CD14-positive monocyte (primary cell): Measurements from ENCODE around the gene TMEM151A. TPM values are rescaled to one million over a fixed set of nuclear protein-coding genes. Genes with fewer than 3 reads are reported as not detected.

ENCODE experiments used
- DNase-seq, 3 donors: peaks; one replicate each; pipeline ENCODE4 v3.0.0-alpha.2; 2011 to 2022
- H2AFZ ChIP-seq: 2 replicates; pipeline ENCODE4 v1.6.0; 2012; ENCODE audit warnings: mild to moderate bottlenecking, low read depth, low read length, inconsistent platforms; ENCODE audit not compliant: insufficient read depth, poor library complexity, severe bottlenecking
- H3K27ac ChIP-seq, 2 donors: 1 replicate in 1 of 2; 2 replicates in 1 of 2; pipeline ENCODE4 v1.5.1; 2012 to 2013; ENCODE audit warnings: low read length in 2 of 2, control low read depth in 1 of 2, inconsistent platforms in 1 of 2, low read depth in 1 of 2, mild to moderate bottlenecking in 1 of 2
- H3K27me3 ChIP-seq, 2 donors: one replicate each; pipeline versions ENCODE4 v1.6.0 to v1.6.1; 2011 to 2013; ENCODE audit warnings: low read length in 2 of 2; ENCODE audit not compliant: control insufficient read depth in 2 of 2, insufficient read depth in 2 of 2
- H3K36me3 ChIP-seq, 2 donors: replicated peaks in 1 of 2; 1 replicate in 1 of 2; 2 replicates in 1 of 2; pipeline versions ENCODE4 v1.5.1 to v1.6.1; 2012 to 2013; ENCODE audit warnings: low read length in 2 of 2, control low read depth in 1 of 2, inconsistent platforms in 1 of 2, mild to moderate bottlenecking in 1 of 2; ENCODE audit not compliant: insufficient read depth in 2 of 2, control insufficient read depth in 1 of 2
- H3K4me1 ChIP-seq, 2 donors: 1 replicate in 1 of 2; 2 replicates in 1 of 2; pipeline versions ENCODE4 v1.5.1 to v1.6.1; 2012 to 2013; ENCODE audit warnings: low read length in 2 of 2, control low read depth in 1 of 2, inconsistent platforms in 1 of 2, mild to moderate bottlenecking in 1 of 2, moderate library complexity in 1 of 2; ENCODE audit not compliant: insufficient read depth in 2 of 2, control insufficient read depth in 1 of 2
- H3K4me2 ChIP-seq: replicated peaks from 2 replicates; pipeline ENCODE3; 2012; ENCODE audit warnings: low read length, moderate library complexity, mild to moderate bottlenecking; ENCODE audit not compliant: poor library complexity, severe bottlenecking; ENCODE audit errors: extremely low read depth
- H3K4me3 ChIP-seq, 3 experiments: fragments of 200-600 bp in 1 of 3; sonication (generic) in 1 of 3; replicated peaks in 1 of 3; 1 replicate in 2 of 3; 2 replicates in 1 of 3; pipeline ENCODE4 v1.5.1; 2011 to 2013; ENCODE audit warnings: low read length in 3 of 3, mild to moderate bottlenecking in 3 of 3, control low read depth in 2 of 3, low read depth in 2 of 3, inconsistent platforms in 1 of 3, moderate library complexity in 1 of 3
- H3K79me2 ChIP-seq: 2 replicates; pipeline ENCODE4 v1.6.0; 2012; ENCODE audit warnings: mild to moderate bottlenecking, control low read depth, inconsistent platforms, low read length, moderate library complexity; ENCODE audit not compliant: insufficient read depth
- H3K9ac ChIP-seq: 2 replicates; pipeline ENCODE4 v1.6.0; 2017; ENCODE audit warnings: low read length, mild to moderate bottlenecking; ENCODE audit not compliant: insufficient read depth, poor library complexity, severe bottlenecking
- H3K9me3 ChIP-seq, 2 donors: replicated peaks in 1 of 2; 1 replicate in 1 of 2; 2 replicates in 1 of 2; pipeline versions ENCODE4 v1.5.1 to v1.6.1; 2012 to 2013; ENCODE audit warnings: low read length in 2 of 2, control low read depth in 1 of 2; ENCODE audit not compliant: control insufficient read depth in 1 of 2, insufficient read depth in 1 of 2
- H4K20me1 ChIP-seq: 2 replicates; pipeline ENCODE4 v1.6.0; 2012; ENCODE audit warnings: mild to moderate bottlenecking, low read length, control low read depth, moderate library complexity; ENCODE audit not compliant: insufficient read depth
- H3K27ac Mint-ChIP-seq, 7 donors: one replicate each; pipeline ENCODE4 v1.8.0; 2020; ENCODE audit warnings: mild to moderate bottlenecking in 7 of 7, mixed read lengths in 7 of 7, moderate library complexity in 6 of 7, inconsistent platforms in 2 of 7
- H3K27me3 Mint-ChIP-seq, 3 donors: one replicate each; pipeline ENCODE4 v1.8.0; 2021 to 2022; ENCODE audit warnings: low read depth in 3 of 3, mild to moderate bottlenecking in 3 of 3, mixed read lengths in 3 of 3, moderate library complexity in 3 of 3, inconsistent platforms in 1 of 3
- H3K36me3 Mint-ChIP-seq, 2 donors: one replicate each; pipeline ENCODE4 v1.8.0; 2020; ENCODE audit warnings: mixed read lengths in 2 of 2, inconsistent platforms in 1 of 2, mild to moderate bottlenecking in 1 of 2
- H3K4me1 Mint-ChIP-seq: one replicate; pipeline ENCODE4 v1.8.0; 2020; ENCODE audit warnings: mild to moderate bottlenecking, mixed read lengths
- H3K4me3 Mint-ChIP-seq, 2 donors: one replicate each; pipeline ENCODE4 v1.8.0; 2020; ENCODE audit warnings: mild to moderate bottlenecking in 2 of 2, mixed read lengths in 2 of 2, moderate library complexity in 1 of 2
- H3K9me3 Mint-ChIP-seq, 7 donors: one replicate each; pipeline ENCODE4 v1.8.0; 2020 to 2022; ENCODE audit warnings: mixed read lengths in 7 of 7, mild to moderate bottlenecking in 6 of 7, moderate library complexity in 6 of 7, inconsistent platforms in 2 of 7
- WGBS: methylation state at CpG from one replicate; pipeline ENCODE4 v1.1.5; 2013; ENCODE audit warnings: missing lambda C conversion rate; ENCODE audit not compliant: insufficient coverage; 5-methylcytosine and 5-hydroxymethylcytosine counted together
- intact Hi-C, 2 donors: fragments of 100-400 bp; cut with micrococcal nuclease; formaldehyde crosslinking; loops; one replicate each; pipeline versions ENCODE4 v1.15.0 to v1.15.1; 2023
- polyA plus RNA-seq, 3 donors: library from polyadenylated mRNA; depleted of rRNA in 1 of 3; unstranded in 2 of 3; stranded (reverse) in 1 of 3; fragments of 300-500 nt in 2 of 3; fragments of >200 nt in 1 of 3; fragmentation: Illumina TruSeq in 2 of 3; gene quantifications; 1 replicate in 2 of 3; 2 replicates in 1 of 3; pipeline ENCODE4 v1.2.3, GENCODE V29; 2012 to 2021
- TF ChIP-seq, protein P1 (sequence below): fragments of 200-600 bp; IDR thresholded peaks from one replicate; pipeline ENCODE4 v1.8.0; 2022; ENCODE audit warnings: antibody characterized with exemption, mild to moderate bottlenecking

TMEM151A gene
- polyA plus RNA-seq, 3 donors, result not detected

DNA sequence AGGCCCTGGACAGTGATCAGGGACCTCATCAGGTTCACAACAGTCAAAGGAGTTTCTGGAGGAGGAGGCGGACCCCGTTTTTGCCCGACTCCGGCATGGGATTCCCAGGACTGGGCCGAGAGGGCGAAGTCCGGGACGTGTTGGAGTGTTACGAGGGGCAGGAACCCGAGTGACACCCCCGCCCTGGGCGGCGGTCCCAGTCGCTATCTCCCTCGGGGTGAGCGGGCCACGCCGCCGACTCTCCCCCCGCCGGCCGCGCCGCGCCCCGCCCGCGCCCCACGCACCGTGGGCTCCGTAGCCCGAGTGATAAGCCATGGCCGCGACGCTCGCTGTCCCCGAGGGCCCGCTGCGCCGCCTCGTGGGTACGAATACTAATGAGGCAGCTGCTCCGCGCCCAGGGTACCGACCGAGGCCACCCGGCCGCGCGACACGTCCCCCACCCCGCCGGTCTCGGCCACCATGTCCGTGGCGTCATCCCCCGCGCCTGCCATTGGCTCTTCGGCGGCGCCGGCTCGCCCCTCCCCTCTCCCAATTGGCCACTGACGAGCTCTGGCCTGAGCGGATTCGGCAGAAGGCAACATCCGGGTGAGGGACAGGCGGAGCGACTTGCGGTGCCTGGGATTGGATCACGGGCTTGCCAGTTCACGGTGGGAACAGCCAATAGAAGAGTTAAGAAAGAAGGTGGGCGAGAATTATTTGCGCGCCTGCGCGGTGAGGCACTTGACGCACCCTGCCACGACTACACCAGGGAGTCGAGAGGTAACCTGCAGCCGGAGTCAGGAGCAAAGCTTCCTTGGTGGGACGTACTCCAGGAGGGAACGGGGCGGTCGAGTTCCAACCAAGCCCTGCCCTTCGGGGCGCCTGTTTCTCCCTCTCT, 2.8 kb upstream of the TMEM151A start, which contains the start of gene YIF1A:
YIF1A (minus strand) TSS at position 473 of the 877 bp plus-strand sequence; CDS start at position 315, 158 bp downstream.
- Histone ChIP-seq H3K27ac (peak within 1 kb of the TSS; percentile 37 to 74), H3K9me3 (peaks cover 0 to 11% of the 10 kb centered on the region in 2 donors), H3K27me3 (peaks cover 24 to 41% of the 10 kb centered on the region in 2 donors), H3K4me1 (peaks cover 37 to 44% of the 10 kb centered on the region in 2 donors), H3K36me3 (peaks cover 3 to 14% of the 10 kb centered on the region in 2 donors), H4K20me1 (peaks cover 6% of the 10 kb centered on the region), H3K79me2 (no peaks in the 10 kb centered on the region), H2AFZ (peak within 1 kb of the TSS; percentile 84), H3K4me3 (peak within 1 kb of the TSS; percentile 77 to 84 (median 81)), H3K9ac (peak within 1 kb of the TSS; percentile 75), H3K4me2 (peak within 1 kb of the TSS; percentile 95)
- Mint-ChIP-seq H3K27me3 (peaks cover 31 to 41% (median 38%) of the 10 kb centered on the region in 3 donors), H3K9me3 (peaks cover 0 to 7% (median 4%) of the 10 kb centered on the region in 7 donors), H3K4me1 (peaks cover 36% of the 10 kb centered on the region), H3K36me3 (peaks cover 9 to 20% of the 10 kb centered on the region in 2 donors), H3K4me3 (peak within 1 kb of the TSS; percentile 86 to 94), H3K27ac (peak within 1 kb of the TSS; percentile 82 to 90 (median 84))
- intact Hi-C loops, result loop anchor here in 1 of 2 donors (2.0 kb wide), 1 partner anchor 20 kb away; the partner anchor contains the start of gene RAB1B
- under 1% methylated on average over 85 of the region's 87 CpGs for WGBS
- peak; percentile 98 to 99 (median 98) for DNase-seq
- TF ChIP-seq, protein P1, sequence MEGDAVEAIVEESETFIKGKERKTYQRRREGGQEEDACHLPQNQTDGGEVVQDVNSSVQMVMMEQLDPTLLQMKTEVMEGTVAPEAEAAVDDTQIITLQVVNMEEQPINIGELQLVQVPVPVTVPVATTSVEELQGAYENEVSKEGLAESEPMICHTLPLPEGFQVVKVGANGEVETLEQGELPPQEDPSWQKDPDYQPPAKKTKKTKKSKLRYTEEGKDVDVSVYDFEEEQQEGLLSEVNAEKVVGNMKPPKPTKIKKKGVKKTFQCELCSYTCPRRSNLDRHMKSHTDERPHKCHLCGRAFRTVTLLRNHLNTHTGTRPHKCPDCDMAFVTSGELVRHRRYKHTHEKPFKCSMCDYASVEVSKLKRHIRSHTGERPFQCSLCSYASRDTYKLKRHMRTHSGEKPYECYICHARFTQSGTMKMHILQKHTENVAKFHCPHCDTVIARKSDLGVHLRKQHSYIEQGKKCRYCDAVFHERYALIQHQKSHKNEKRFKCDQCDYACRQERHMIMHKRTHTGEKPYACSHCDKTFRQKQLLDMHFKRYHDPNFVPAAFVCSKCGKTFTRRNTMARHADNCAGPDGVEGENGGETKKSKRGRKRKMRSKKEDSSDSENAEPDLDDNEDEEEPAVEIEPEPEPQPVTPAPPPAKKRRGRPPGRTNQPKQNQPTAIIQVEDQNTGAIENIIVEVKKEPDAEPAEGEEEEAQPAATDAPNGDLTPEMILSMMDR, result no peak

DNA sequence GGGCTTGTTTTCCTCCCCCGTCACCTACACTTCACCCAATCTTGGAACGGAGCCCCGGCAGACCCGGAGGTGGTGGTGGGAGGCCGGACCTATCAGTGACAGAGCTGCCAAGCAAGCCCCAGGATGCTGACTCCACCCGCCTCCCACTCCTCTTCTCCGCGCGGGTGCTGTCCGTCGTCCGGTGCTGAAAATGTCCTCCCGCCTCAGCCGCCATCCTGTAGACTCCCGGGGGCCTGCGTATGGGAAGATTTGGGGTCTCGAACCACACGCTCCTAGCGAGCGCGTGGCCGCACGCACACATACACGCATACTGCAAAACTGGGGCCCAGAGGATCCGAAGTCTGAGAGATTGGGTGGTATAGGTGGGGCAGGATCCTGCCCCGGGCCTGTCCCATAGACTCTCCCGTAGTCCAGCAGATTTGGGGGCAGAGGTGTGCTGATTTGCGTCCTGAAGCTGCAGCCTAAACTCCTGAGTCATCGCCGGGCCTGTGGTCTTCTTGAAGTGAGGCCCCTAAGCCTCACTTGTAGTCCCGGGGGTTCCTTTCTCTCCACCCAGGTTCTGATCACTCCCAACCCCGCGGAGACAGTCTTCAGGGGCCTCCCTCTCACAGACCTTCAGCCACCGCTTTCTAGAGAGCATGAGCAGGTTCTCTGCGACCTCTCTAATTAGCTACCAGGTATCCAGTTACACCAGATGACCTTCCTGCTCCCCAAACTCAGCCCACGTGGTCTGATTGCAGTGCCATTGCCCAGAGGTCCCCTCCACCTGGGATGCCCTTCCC, 2.0 kb upstream of the TMEM151A start:
- peaks cover 0 to 7% (median 4%) of the 10 kb centered on the region in 7 donors for H3K9me3 Mint-ChIP-seq
- peaks cover 3 to 7% of the 10 kb centered on the region in 2 donors for H3K36me3 ChIP-seq
- intact Hi-C loops, result loop anchor here in 1 of 2 donors (2.0 kb wide), 1 partner anchor 21 kb away; the partner anchor contains the start of gene RAB1B
- H3K9me3 ChIP-seq, result peaks cover 0 to 11% of the 10 kb centered on the region in 2 donors
- no peaks in the 10 kb centered on the region for H3K79me2 ChIP-seq
- H3K36me3 Mint-ChIP-seq, result peaks cover 4 to 16% of the 10 kb centered on the region in 2 donors
- peaks cover 33 to 49% (median 38%) of the 10 kb centered on the region in 3 donors for H3K27me3 Mint-ChIP-seq
- peaks cover 6% of the 10 kb centered on the region for H4K20me1 ChIP-seq
- peaks cover 36% of the 10 kb centered on the region for H3K4me1 Mint-ChIP-seq
- H3K4me1 ChIP-seq, result peaks cover 37 to 44% of the 10 kb centered on the region in 2 donors
- peak overlapping the region in 4 of 7 donors; percentile 37 to 82 (median 61) for H3K27ac Mint-ChIP-seq
- H3K27ac ChIP-seq, result no peak overlapping the region
- peak overlapping the region; percentile 84 for H2AFZ ChIP-seq
- H3K27me3 ChIP-seq, result peaks cover 24 to 44% of the 10 kb centered on the region in 2 donors
- peak overlapping the region; percentile 95 for H3K4me2 ChIP-seq
- peak overlapping the region; percentile 86 to 94 for H3K4me3 Mint-ChIP-seq
- TF ChIP-seq, protein P1, result no peak
- WGBS, result 26% methylated on average over 11 of the region's 36 CpGs
- peak overlapping the region; percentile 75 for H3K9ac ChIP-seq
- DNase-seq, result peak in 1 of 3 donors; percentile 38
- H3K4me3 ChIP-seq, result peak overlapping the region; percentile 48 to 84 (median 58)
